A549 treated with CpdA at 1 μM for 4 hours (cell line): ENCODE measurements around the gene RTP5. TPM values are rescaled to one million over a fixed set of nuclear protein-coding genes. Genes with fewer than 3 reads are reported as not detected.

Experiments used
- total RNA-seq: library from RNA; stranded (reverse); fragments of 200-300 nt; extraction: Qiagen RNA extraction; gene quantifications from 5 replicates; pipeline ENCODE4 v1.2.3, GENCODE V29; 2022; ENCODE audit warnings: low read depth

The RTP5 gene
- not detected in 5 replicates for total RNA-seq

GRCh38 chr2:241869087-241869961 is at the start of gene RTP5:
TSS of gene RTP5 (plus strand) at chr2:241869729. CDS start at chr2:241869757, 28 bp downstream.

GRCh38 chr2:241858206-241859016 is 11.1 kb upstream of the RTP5 start, which contains the start of gene PDCD1:
TSS of gene PDCD1 (minus strand) at chr2:241858894. CDS start at chr2:241858838, 56 bp downstream.

Other genes starting within 250 kb of the RTP5 start
- 58.1 to 87.7 TPM (median 74.3 TPM) in 5 replicates for gene THAP4, start 232.6 kb upstream of the RTP5 start, total RNA-seq
- gene ATG4B, start 232.0 kb upstream of the RTP5 start, total RNA-seq, result 49.2 to 65.1 TPM (median 52.3 TPM) in 5 replicates
- 112 to 148 TPM (median 134 TPM) in 5 replicates for gene DTYMK, start 182.9 kb upstream of the RTP5 start, total RNA-seq
- 20.7 to 23.8 TPM (median 23.1 TPM) in 5 replicates for gene ING5, start 167.7 kb upstream of the RTP5 start, total RNA-seq
- 7.6 to 12.6 TPM (median 8.7 TPM) in 5 replicates for gene D2HGDH, start 135.1 kb upstream of the RTP5 start, total RNA-seq
- gene GAL3ST2, start 92.9 kb upstream of the RTP5 start, total RNA-seq, result 0.24 to 0.44 TPM (median 0.34 TPM) in 4 of 5 replicates, not detected in the other
- gene NEU4, start 60.5 kb upstream of the RTP5 start, total RNA-seq, result 0.14 to 0.45 TPM (median 0.31 TPM) in 5 replicates
- not detected in 5 replicates for gene PDCD1, start 10.8 kb upstream of the RTP5 start, total RNA-seq